Naive B cell (primary cell): Measurements from ENCODE around the gene SEPTIN2. TPM values are rescaled to one million over a fixed set of nuclear protein-coding genes. Genes with fewer than 3 reads are reported as not detected.
"Not testable (repeated sequence)": the region's sequence is repeated elsewhere in the genome, so short reads cannot be mapped to it uniquely, and the experiment has no call there.

Experiments
- ATAC-seq, 2 donors: fragments of 150-1000 bp; cut with Tn5 transposase; 2 replicates each; pipeline ENCODE4 v1.10.0; 2021; ENCODE audit warnings: low read depth in 2 of 2, mild to moderate bottlenecking in 2 of 2, moderate library complexity in 2 of 2
- DNase-seq: peaks from one replicate; pipeline ENCODE4 v3.0.0; 2022
- H3K27ac Mint-ChIP-seq, 6 donors: one replicate each; pipeline ENCODE4 v1.8.0; 2020 to 2022; ENCODE audit warnings: mild to moderate bottlenecking in 6 of 6, mixed read lengths in 6 of 6, moderate library complexity in 5 of 6, inconsistent platforms in 2 of 6
- H3K27me3 Mint-ChIP-seq, 3 donors: one replicate each; pipeline ENCODE4 v1.8.0; 2021 to 2022; ENCODE audit warnings: mixed read lengths in 3 of 3, mild to moderate bottlenecking in 1 of 3
- H3K36me3 Mint-ChIP-seq, 2 donors: one replicate each; pipeline ENCODE4 v1.8.0; 2020 to 2022; ENCODE audit warnings: mixed read lengths in 2 of 2, inconsistent platforms in 1 of 2, mild to moderate bottlenecking in 1 of 2
- H3K4me1 Mint-ChIP-seq, 3 donors: one replicate each; pipeline ENCODE4 v1.8.0; 2020 to 2022; ENCODE audit warnings: mixed read lengths in 3 of 3, inconsistent platforms in 1 of 3, mild to moderate bottlenecking in 1 of 3, moderate library complexity in 1 of 3
- H3K4me3 Mint-ChIP-seq, 8 donors: one replicate each; pipeline ENCODE4 v1.8.0; 2020 to 2022; ENCODE audit warnings: mild to moderate bottlenecking in 8 of 8, mixed read lengths in 8 of 8, moderate library complexity in 8 of 8, inconsistent platforms in 2 of 8
- H3K9me3 Mint-ChIP-seq, 7 donors: one replicate each; pipeline ENCODE4 v1.8.0; 2020 to 2022; ENCODE audit warnings: mixed read lengths in 7 of 7, mild to moderate bottlenecking in 5 of 7, inconsistent platforms in 2 of 7, moderate library complexity in 1 of 7
- polyA plus RNA-seq, 6 donors: library from polyadenylated mRNA; unstranded; fragments of 300-500 nt; fragmentation: Illumina TruSeq; gene quantifications; one replicate each; pipeline ENCODE4 v1.2.3, GENCODE V29; 2021; ENCODE audit warnings: low read depth in 6 of 6

The SEPTIN2 gene
- polyA plus RNA-seq, 6 donors from 2014 or later = 91.6 to 177 (median 125) TPM

- ATAC-seq (peak; percentile 87 to 91), DNase-seq (peak; percentile 45)
- Mint-ChIP-seq H3K4me3 (peak overlapping the region in 5 of 8 donors; percentile 4 to 61 (median 35)), H3K4me1 (peaks cover 39 to 53% (median 42%) of the 10 kb centered on the region in 3 donors), H3K36me3 (peaks cover 0 to 11% of the 10 kb centered on the region in 2 donors), H3K27ac (peak overlapping the region; percentile 24 to 88 (median 66))
- H3K27me3 Mint-ChIP-seq, H3K9me3 Mint-ChIP-seq: not testable (repeated sequence)
Observed at GRCh38 chr2:241392753-241393152, 77.0 kb downstream of the SEPTIN2 start.

- ATAC-seq (no peak), DNase-seq (no peak)
- Mint-ChIP-seq H3K27me3 (no peaks in the 10 kb centered on the region), H3K27ac (peak overlapping the region in 4 of 6 donors; percentile 21 to 81 (median 60)), H3K36me3 (peaks cover 0 to 11% of the 10 kb centered on the region in 2 donors), H3K4me3 (peak overlapping the region in 1 of 8 donors; percentile 29), H3K9me3 (no peaks in the 10 kb centered on the region), H3K4me1 (peaks cover 39 to 53% (median 42%) of the 10 kb centered on the region in 3 donors)
Observed at GRCh38 chr2:241393524-241394196, 77.9 kb downstream of the SEPTIN2 start.

- peaks cover 25 to 30% (median 25%) of the 10 kb centered on the region in 3 donors for H3K4me1 Mint-ChIP-seq
- H3K4me3 Mint-ChIP-seq, ATAC-seq, H3K27me3 Mint-ChIP-seq, H3K9me3 Mint-ChIP-seq, H3K27ac Mint-ChIP-seq, DNase-seq: not testable (repeated sequence)
- H3K36me3 Mint-ChIP-seq = peaks cover 12 to 13% of the 10 kb centered on the region in 2 donors
Observed at GRCh38 chr2:241396809-241397208, 81.1 kb downstream of the SEPTIN2 start.

- H3K36me3 Mint-ChIP-seq = peaks cover 12 to 13% of the 10 kb centered on the region in 2 donors
- DNase-seq = no peak
- no peaks in the 10 kb centered on the region for H3K9me3 Mint-ChIP-seq
- H3K27me3 Mint-ChIP-seq = no peaks in the 10 kb centered on the region
- H3K4me1 Mint-ChIP-seq = peaks cover 5 to 16% (median 9%) of the 10 kb centered on the region in 3 donors
- ATAC-seq = no peak
- H3K4me3 Mint-ChIP-seq = no peak overlapping the region
- peak overlapping the region in 2 of 6 donors; percentile 10 to 59 for H3K27ac Mint-ChIP-seq
Observed at GRCh38 chr2:241399941-241400922, 84.5 kb downstream of the SEPTIN2 start.

Other genes with a start within 250 kb of the SEPTIN2 start
- 10 to 100 TPM; 45.7 to 71.2 (median 58.3) TPM for gene MTERF4, start 213.6 kb upstream of the SEPTIN2 start, polyA plus RNA-seq
- 10 to 100 TPM in 2 of 6 donors, 1 to 10 TPM in 4; 3.9 to 17.4 (median 9.1) TPM for gene PASK, start 166.5 kb upstream of the SEPTIN2 start, polyA plus RNA-seq
- 100 to 1,000 TPM in 5 of 6 donors, 10 to 100 TPM in 1; 96.4 to 130 (median 112) TPM for gene PPP1R7, start 165.5 kb upstream of the SEPTIN2 start, polyA plus RNA-seq
- gene ANO7, start 127.2 kb upstream of the SEPTIN2 start, polyA plus RNA-seq = not detected
- gene HDLBP, start 253 bp upstream of the SEPTIN2 start, polyA plus RNA-seq = 10 to 100 TPM in 5 of 6 donors, 1 to 10 TPM in 1; 10.0 to 54.7 (median 28.7) TPM
- gene FARP2, start 40.4 kb downstream of the SEPTIN2 start, polyA plus RNA-seq = 10 to 100 TPM; 24.4 to 35.6 (median 29.5) TPM
- gene STK25, start 192.7 kb downstream of the SEPTIN2 start, polyA plus RNA-seq = 100 to 1,000 TPM in 2 of 6 donors, 10 to 100 TPM in 4; 82.2 to 148 (median 87.7) TPM
- under 1 TPM in 1 of 6 donors, not detected in 5; 0.09 TPM for gene BOK, start 242.8 kb downstream of the SEPTIN2 start, polyA plus RNA-seq